Measurements from ENCODE around the gene C12orf75. TPM values are rescaled to one million over a fixed set of nuclear protein-coding genes. Genes with fewer than 3 reads are reported as not detected.

C12orf75 gene
- total RNA-seq, 1 experiment from 2014 or later: 173 TPM

DNA sequence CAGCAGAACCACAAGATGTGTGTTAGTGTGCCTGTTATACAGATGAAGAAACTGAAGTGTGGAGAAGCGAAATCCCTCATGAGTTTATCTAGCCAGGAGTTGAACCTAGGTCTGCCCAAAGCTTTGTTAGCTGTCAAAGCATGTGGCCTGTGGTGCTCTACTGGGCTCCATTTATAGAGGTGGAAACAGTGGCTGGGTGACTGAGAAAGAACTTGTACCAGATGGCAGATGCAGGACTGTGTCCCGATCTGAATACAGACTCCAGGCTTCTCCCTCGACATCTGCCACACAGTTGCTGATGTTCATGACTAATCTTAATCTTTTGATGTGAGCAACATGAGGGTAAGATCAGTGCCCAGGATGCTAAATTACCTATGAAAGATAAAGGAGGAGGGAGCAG is 89.1 kb downstream of the C12orf75 start:
- TF ChIP-seq, protein P1, sequence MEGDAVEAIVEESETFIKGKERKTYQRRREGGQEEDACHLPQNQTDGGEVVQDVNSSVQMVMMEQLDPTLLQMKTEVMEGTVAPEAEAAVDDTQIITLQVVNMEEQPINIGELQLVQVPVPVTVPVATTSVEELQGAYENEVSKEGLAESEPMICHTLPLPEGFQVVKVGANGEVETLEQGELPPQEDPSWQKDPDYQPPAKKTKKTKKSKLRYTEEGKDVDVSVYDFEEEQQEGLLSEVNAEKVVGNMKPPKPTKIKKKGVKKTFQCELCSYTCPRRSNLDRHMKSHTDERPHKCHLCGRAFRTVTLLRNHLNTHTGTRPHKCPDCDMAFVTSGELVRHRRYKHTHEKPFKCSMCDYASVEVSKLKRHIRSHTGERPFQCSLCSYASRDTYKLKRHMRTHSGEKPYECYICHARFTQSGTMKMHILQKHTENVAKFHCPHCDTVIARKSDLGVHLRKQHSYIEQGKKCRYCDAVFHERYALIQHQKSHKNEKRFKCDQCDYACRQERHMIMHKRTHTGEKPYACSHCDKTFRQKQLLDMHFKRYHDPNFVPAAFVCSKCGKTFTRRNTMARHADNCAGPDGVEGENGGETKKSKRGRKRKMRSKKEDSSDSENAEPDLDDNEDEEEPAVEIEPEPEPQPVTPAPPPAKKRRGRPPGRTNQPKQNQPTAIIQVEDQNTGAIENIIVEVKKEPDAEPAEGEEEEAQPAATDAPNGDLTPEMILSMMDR (IDR thresholded peaks at IDR 0.05; ENCODE audit: insufficient read depth in 1 of 2, low read depth in 1 of 2, low read length in 1 of 2, severe bottlenecking in 1 of 2, unreplicated experiment in 1 of 2): no peak
- no peaks in the 10 kb centered on the region for H3K27me3 Mint-ChIP-seq (ENCODE audit: insufficient read depth, unreplicated experiment)
- H3K4me1 Mint-ChIP-seq (ENCODE audit: low read depth, unreplicated experiment): peaks cover 22% of the 10 kb centered on the region
- no peak overlapping the region for H3K4me3 Mint-ChIP-seq (ENCODE audit: unreplicated experiment)
- no TSS peak for BruUV-seq (replicated peaks)
- no peak for DNase-seq
- no peak overlapping the region for H3K27ac Mint-ChIP-seq (ENCODE audit: unreplicated experiment)
- Histone ChIP-seq H3K36me3 (ENCODE audit: control insufficient read depth, insufficient read depth, low read length) (no peaks in the 10 kb centered on the region), H3K9me3 (no peaks in the 10 kb centered on the region; the same call in 1 of the 2 replicates), H3K27me3 (replicated peaks; ENCODE audit: control insufficient read depth, insufficient read depth, low read length) (no peaks in the 10 kb centered on the region), H3K4me1 (no peaks in the 10 kb centered on the region), H3K4me3 (ENCODE audit: low read depth, low read length) (no peak overlapping the region)
- H3K36me3 Mint-ChIP-seq (ENCODE audit: insufficient read depth, unreplicated experiment): no peaks in the 10 kb centered on the region
- peaks cover 10% of the 10 kb centered on the region for H3K9me3 Mint-ChIP-seq (ENCODE audit: unreplicated experiment)
- CTCF ChIA-PET: no interaction called here
- intact Hi-C loops (cut with micrococcal nuclease; ENCODE audit: unreplicated experiment): loop anchor here (1.0 to 2.0 kb wide), 7 partner anchors 73 to 863 kb away; no protein-coding TSS in a partner anchor
- POLR2A ChIA-PET: interaction anchor here (0.6 kb wide), 1 partner anchor 690 kb away, joined by 3 read pairs; no protein-coding TSS in a partner anchor

DNA sequence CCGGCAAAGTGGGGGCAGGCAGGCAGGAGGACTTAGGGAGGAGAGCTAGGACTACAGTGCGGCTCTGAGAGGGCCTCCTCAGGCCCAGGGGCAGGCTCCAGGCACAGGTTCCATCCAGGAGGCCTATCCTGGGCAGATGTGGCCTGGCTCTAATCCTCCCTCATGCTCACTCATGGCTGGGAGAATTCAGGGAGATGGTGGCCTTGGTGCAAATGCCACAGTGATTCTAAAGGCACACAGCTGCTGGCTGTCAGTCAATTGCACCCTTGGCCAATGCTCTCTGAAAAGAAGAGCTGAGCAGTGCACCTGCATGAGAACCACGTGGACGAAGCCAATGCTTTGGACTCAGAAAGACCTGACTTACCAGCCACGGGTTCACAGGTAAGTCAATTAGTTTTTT is 89.6 kb downstream of the C12orf75 start:
- Histone ChIP-seq H3K9me3 (no peaks in the 10 kb centered on the region; the same call in 1 of the 2 replicates), H3K27me3 (replicated peaks; ENCODE audit: control insufficient read depth, insufficient read depth, low read length) (no peaks in the 10 kb centered on the region), H3K4me3 (ENCODE audit: low read depth, low read length) (no peak overlapping the region), H3K36me3 (ENCODE audit: control insufficient read depth, insufficient read depth, low read length) (no peaks in the 10 kb centered on the region), H3K4me1 (no peaks in the 10 kb centered on the region)
- intact Hi-C loops (cut with micrococcal nuclease; ENCODE audit: unreplicated experiment): loop anchor here (1.0 to 2.0 kb wide), 7 partner anchors 73 to 862 kb away; no protein-coding TSS in a partner anchor
- BruUV-seq (replicated peaks): no TSS peak
- DNase-seq: no peak
- Mint-ChIP-seq H3K9me3 (ENCODE audit: unreplicated experiment) (peaks cover 11% of the 10 kb centered on the region), H3K4me1 (ENCODE audit: low read depth, unreplicated experiment) (peaks cover 22% of the 10 kb centered on the region), H3K27ac (ENCODE audit: unreplicated experiment) (no peak overlapping the region), H3K27me3 (ENCODE audit: insufficient read depth, unreplicated experiment) (no peaks in the 10 kb centered on the region), H3K4me3 (ENCODE audit: unreplicated experiment) (no peak overlapping the region), H3K36me3 (ENCODE audit: insufficient read depth, unreplicated experiment) (no peaks in the 10 kb centered on the region)
- ChIA-PET CTCF (interaction anchor here (0.5 to 1.7 kb wide), 12 partner anchors 19 to 862 kb away, joined by 3 to 11 read pairs (median 5); partner anchors contain the start of gene NUAK1), POLR2A (interaction anchor here (0.6 kb wide), 1 partner anchor 689 kb away, joined by 3 read pairs; no protein-coding TSS in a partner anchor)
- TF ChIP-seq, protein P1 (IDR thresholded peaks at IDR 0.05; ENCODE audit: insufficient read depth in 1 of 2, low read depth in 1 of 2, low read length in 1 of 2, severe bottlenecking in 1 of 2, unreplicated experiment in 1 of 2): no peak

DNA sequence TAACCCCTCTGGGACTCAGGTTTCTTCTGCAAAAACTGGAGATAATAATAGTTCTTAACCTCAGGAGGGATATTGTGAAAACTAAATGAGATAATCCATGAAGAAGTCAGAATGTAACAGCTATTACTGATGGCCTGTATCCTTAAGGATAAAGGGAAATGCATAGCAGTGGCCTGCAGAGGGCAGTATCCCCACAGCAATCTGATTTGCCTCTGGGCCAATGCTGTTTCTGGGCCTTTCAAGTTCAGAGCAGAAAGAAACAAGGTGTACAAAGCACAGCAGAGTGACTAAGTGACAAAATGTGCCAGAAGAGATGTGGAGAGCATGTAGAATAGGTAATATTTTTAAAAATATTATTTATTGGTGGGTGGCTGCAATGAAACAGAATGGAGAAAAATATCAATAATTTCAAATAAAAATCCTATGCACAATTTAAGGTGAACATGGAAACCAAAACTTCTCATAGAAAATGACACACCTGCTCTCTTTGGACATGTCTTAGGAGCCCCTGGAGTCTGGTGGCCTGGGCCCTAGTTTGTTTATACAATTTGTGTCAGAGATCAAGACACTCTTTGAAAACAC is 90.3 kb downstream of the C12orf75 start:
- H3K4me3 Mint-ChIP-seq (ENCODE audit: unreplicated experiment): no peak overlapping the region
- BruUV-seq (replicated peaks): no TSS peak
- H3K27me3 ChIP-seq (replicated peaks; ENCODE audit: control insufficient read depth, insufficient read depth, low read length): no peaks in the 10 kb centered on the region
- H3K36me3 Mint-ChIP-seq (ENCODE audit: insufficient read depth, unreplicated experiment): peaks cover under 1% of the 10 kb centered on the region
- ChIA-PET POLR2A (interaction anchor here (0.5 kb wide), 1 partner anchor 46 kb away, joined by 3 read pairs; no protein-coding TSS in a partner anchor), CTCF (interaction anchor here (0.5 to 1.7 kb wide), 15 partner anchors 20 to 928 kb away, joined by 3 to 11 read pairs (median 5); partner anchors contain the start of gene NUAK1)
- intact Hi-C loops (cut with micrococcal nuclease; ENCODE audit: unreplicated experiment): loop anchor here (1.0 to 2.0 kb wide), 7 partner anchors 72 to 862 kb away; no protein-coding TSS in a partner anchor
- H3K4me1 ChIP-seq: 0 out of 2 replicates have a peak, but pooled peaks cover under 1% of the 10 kb centered on the region
- TF ChIP-seq, protein P1 (IDR thresholded peaks at IDR 0.05; ENCODE audit: insufficient read depth in 1 of 2, low read depth in 1 of 2, low read length in 1 of 2, severe bottlenecking in 1 of 2, unreplicated experiment in 1 of 2): peak; percentile 80 to 90
- peaks cover 3% of the 10 kb centered on the region; the same call in 1 of the 2 replicates for H3K9me3 ChIP-seq
- no peaks in the 10 kb centered on the region for H3K27me3 Mint-ChIP-seq (ENCODE audit: insufficient read depth, unreplicated experiment)
- peaks cover 11% of the 10 kb centered on the region for H3K9me3 Mint-ChIP-seq (ENCODE audit: unreplicated experiment)
- no peak overlapping the region for H3K27ac Mint-ChIP-seq (ENCODE audit: unreplicated experiment)
- H3K4me1 Mint-ChIP-seq (ENCODE audit: low read depth, unreplicated experiment): peaks cover 22% of the 10 kb centered on the region
- no peaks in the 10 kb centered on the region for H3K36me3 ChIP-seq (ENCODE audit: control insufficient read depth, insufficient read depth, low read length)
- no peak overlapping the region for H3K4me3 ChIP-seq (ENCODE audit: low read depth, low read length)
- DNase-seq: peak; percentile 73 to 82

Other genes with a start within 250 kb of the C12orf75 start
- 20.3 and 26.1 TPM in 2 replicates for gene ALDH1L2, start 246.2 kb upstream of the C12orf75 start, total RNA-seq (2022)
- gene WASHC4, start 223.0 kb upstream of the C12orf75 start, total RNA-seq (2022): 41.0 and 43.5 TPM in 2 replicates
- 49.2 and 56.0 TPM in 2 replicates for gene APPL2, start 94.5 kb upstream of the C12orf75 start, total RNA-seq (2022)